ENCODE data around the gene LGALS13.

GRCh38 chr19:39557811-39558623 is 44.3 kb upstream of the LGALS13 start:
- TF ChIP-seq EZH2 (IDR thresholded peaks at IDR 0.05; ENCODE audit: borderline replicate concordance, low read depth, low read length, severe bottlenecking) (no peak), CTCF (IDR thresholded peaks at IDR 0.05; ENCODE audit: borderline replicate concordance, extremely low read depth, low read length, poor library complexity, severe bottlenecking) (no peak)

Measured in DND-41 (cell line).